Heart right ventricle (tissue), 16 donors: Measurements from ENCODE around the gene PTPRG. TPM values are rescaled to one million over a fixed set of nuclear protein-coding genes. Genes with fewer than 3 reads are reported as not detected.

Experiments
- ATAC-seq, 8 donors: fragments of 200-7000 bp; cut with Tn5 transposase; one replicate each; pipeline ENCODE4 v1.9.1; 2020; ENCODE audit warnings: mild to moderate bottlenecking in 8 of 8, moderate library complexity in 8 of 8, moderate number of reproducible peaks in 1 of 8
- DNase-seq, 2 donors: peaks; one replicate each; pipeline ENCODE4 v3.0.0-alpha.2; 2020
- H3K27ac ChIP-seq, 10 donors: fragments of 200-600 bp; sonication (generic) in 2 of 10; one replicate each; pipeline versions ENCODE4 v1.5.0 to v1.8.0; 2020 to 2022; ENCODE audit warnings: mild to moderate bottlenecking in 3 of 10
- H3K27me3 ChIP-seq, 7 donors: fragments of 200-600 bp; one replicate each; pipeline ENCODE4 v1.8.0; 2021 to 2022; ENCODE audit warnings: mild to moderate bottlenecking in 2 of 7
- H3K36me3 ChIP-seq, 9 donors: fragments of 200-600 bp; sonication (generic) in 1 of 9; one replicate each; pipeline versions ENCODE4 v1.5.0 to v1.8.0; 2020 to 2022; ENCODE audit warnings: mild to moderate bottlenecking in 2 of 9
- H3K4me1 ChIP-seq, 9 donors: fragments of 200-600 bp; sonication (generic) in 1 of 9; one replicate each; pipeline versions ENCODE4 v1.5.0 to v1.8.0; 2020 to 2022; ENCODE audit warnings: mild to moderate bottlenecking in 4 of 9
- H3K4me3 ChIP-seq, 10 donors: fragments of 200-600 bp; sonication (generic) in 2 of 10; one replicate each; pipeline versions ENCODE4 v1.5.0 to v1.8.0; 2020 to 2022; ENCODE audit warnings: mild to moderate bottlenecking in 7 of 10, moderate library complexity in 2 of 10
- H3K9me3 ChIP-seq, 11 donors: fragments of 200-600 bp in 10 of 11; sonication (generic) in 2 of 11; one replicate each; pipeline versions ENCODE4 v1.5.0 to v1.8.0; 2013 to 2022; ENCODE audit warnings: mild to moderate bottlenecking in 2 of 11, control low read depth in 1 of 11, moderate library complexity in 1 of 11
- WGBS, 2 donors: extraction: QIAGEN DNeasy Blood & Tissue Kit; methylation state at CpG; one replicate each; pipeline ENCODE4 v1.1.7; 2013; ENCODE audit warnings: inconsistent platforms in 1 of 2; 5-methylcytosine and 5-hydroxymethylcytosine counted together
- intact Hi-C, 10 donors: fragments of 100-400 bp; cut with DNase I; formaldehyde crosslinking; loops; one replicate each; pipeline versions ENCODE4 v1.11.1 to v1.14.2; 2022
- polyA plus RNA-seq, 2 donors: library from polyadenylated mRNA; stranded (reverse); fragments of 200-250 nt; gene quantifications; one replicate each; pipeline ENCODE4 v1.2.3, GENCODE V29; 2013
- total RNA-seq, 10 donors: library from RNA; stranded (reverse); fragmentation: NEBNext Ultra II Directional in 3 of 10; extraction: Animal tissue kit (Norgen Biotek cat#: 25700) in 3 of 10; gene quantifications; one replicate each; pipeline versions ENCODE4 v1.2.1 to v1.2.4, GENCODE V29; 2021 to 2023
- TF ChIP-seq, protein P1 (sequence below), 9 donors: fragments of 200-600 bp; sonication (generic) in 2 of 9; IDR thresholded peaks; one replicate each; pipeline versions ENCODE4 v1.5.0 to v1.8.0; 2021 to 2022; ENCODE audit warnings: antibody characterized with exemption in 9 of 9, mild to moderate bottlenecking in 5 of 9, moderate library complexity in 1 of 9
- donor health status: Arrhythmogenic right ventricular cardiomyopathy.
- donor health status: ischemic (EF 13 %, LVEDD 7.1; RV severe dilation, severe dysfunction).
- donor health status: healthy with polysubstance abuse.
- donor health status: DM: no; HTN: yes; CAD: no.
- donor health status: DM: no; HTN: no; CAD: no.
- donor health status: ischemic (EF 25% LVEDD 6.9; RV normal size, moderate dysfunction).
- donor health status: ischemic (EF 25% LVEDD 5.7; RV mildly dilated, moderate dysfunction).
- donor health status: healthy.
- donor health status: DM: yes; HTN: yes; CAD: no.
- donor health status: Ischemic cardiomyopathy.
- donor health status: ischemic (EF 35%, LVEDD 5.7; RV mildly dilated, moderate dysfunction).
- donor health status: nonischemic (EF 11% LVEDD 7.7; RV severe dilation, severe dysfunction).
- donor health status: DM: yes; HTN: yes; CAD: no.
- donor health status: PGD.
- donor health status: ischemic (EF 29% LVEDD 5.4; RV normal size, mild dysfunction).
- donor health status: nonischemic (EF 23%, LVEDD 6.1; RV moderate dilation, normal function).

The PTPRG gene
- total and polyA plus RNA-seq, 12 donors: 10.1 to 38.3 (median 32.6) TPM

DNA sequence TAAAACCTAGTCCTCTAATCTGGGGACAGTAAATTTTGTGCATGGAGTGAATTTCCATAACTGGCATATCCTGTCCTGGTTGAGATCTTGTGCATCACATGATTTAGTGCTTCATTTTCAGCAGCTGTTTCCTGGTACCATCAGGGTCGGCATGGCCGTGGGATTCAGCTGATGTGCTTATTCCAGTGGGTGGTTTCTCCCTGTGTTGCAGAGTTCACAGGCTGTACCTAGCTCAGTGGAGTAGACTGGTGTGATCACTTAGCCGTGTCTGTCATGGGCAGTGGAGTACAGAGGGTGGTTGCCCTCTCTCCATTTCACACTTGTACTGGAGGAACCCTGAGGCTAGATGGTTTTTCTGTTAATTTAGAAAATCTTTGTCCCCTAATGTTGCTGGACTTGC, 228.5 kb downstream of the PTPRG start:
- WGBS, 2 donors: 72 to 74% methylated on average over 3 of the region's 3 CpGs
- Histone ChIP-seq H3K4me1 (peaks cover 0 to 37% (median 20%) of the 10 kb centered on the region in 9 donors), H3K27me3 (no peaks in the 10 kb centered on the region), H3K36me3 (no peaks in the 10 kb centered on the region), H3K4me3 (no peak overlapping the region), H3K27ac (no peak overlapping the region), H3K9me3 (peaks cover 0 to 8% (median 0%) of the 10 kb centered on the region in 11 donors)
- intact Hi-C loops: no loop called here
- DNase-seq (no peak), ATAC-seq (peak in 1 of 8 donors; percentile 40)
- TF ChIP-seq, protein P1, sequence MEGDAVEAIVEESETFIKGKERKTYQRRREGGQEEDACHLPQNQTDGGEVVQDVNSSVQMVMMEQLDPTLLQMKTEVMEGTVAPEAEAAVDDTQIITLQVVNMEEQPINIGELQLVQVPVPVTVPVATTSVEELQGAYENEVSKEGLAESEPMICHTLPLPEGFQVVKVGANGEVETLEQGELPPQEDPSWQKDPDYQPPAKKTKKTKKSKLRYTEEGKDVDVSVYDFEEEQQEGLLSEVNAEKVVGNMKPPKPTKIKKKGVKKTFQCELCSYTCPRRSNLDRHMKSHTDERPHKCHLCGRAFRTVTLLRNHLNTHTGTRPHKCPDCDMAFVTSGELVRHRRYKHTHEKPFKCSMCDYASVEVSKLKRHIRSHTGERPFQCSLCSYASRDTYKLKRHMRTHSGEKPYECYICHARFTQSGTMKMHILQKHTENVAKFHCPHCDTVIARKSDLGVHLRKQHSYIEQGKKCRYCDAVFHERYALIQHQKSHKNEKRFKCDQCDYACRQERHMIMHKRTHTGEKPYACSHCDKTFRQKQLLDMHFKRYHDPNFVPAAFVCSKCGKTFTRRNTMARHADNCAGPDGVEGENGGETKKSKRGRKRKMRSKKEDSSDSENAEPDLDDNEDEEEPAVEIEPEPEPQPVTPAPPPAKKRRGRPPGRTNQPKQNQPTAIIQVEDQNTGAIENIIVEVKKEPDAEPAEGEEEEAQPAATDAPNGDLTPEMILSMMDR (IDR thresholded peaks at IDR 0.05): no peak

DNA sequence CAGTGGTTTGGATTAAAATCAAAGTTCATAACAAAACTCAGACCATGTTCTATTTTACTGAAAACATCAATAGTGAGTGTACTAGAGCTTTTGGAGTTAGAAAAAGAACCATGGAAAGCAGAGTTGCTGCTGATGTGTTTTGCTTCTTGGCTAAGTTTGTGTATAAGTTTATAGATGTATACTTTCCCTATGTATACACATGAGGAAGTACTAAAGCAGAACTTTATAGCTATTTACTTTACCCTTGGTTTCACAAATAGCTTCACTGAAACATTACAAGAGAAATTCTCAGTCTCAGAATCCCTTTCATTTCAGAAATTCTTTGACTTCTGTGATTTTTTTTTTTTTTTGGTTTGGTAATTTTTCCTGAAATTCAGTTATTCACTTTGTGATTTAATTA, 229.0 kb downstream of the PTPRG start:
- TF ChIP-seq, protein P1 (IDR thresholded peaks at IDR 0.05): no peak
- peaks cover 0 to 8% (median 0%) of the 10 kb centered on the region in 11 donors for H3K9me3 ChIP-seq
- no peaks in the 10 kb centered on the region for H3K36me3 ChIP-seq
- H3K4me1 ChIP-seq: peaks cover 0 to 37% (median 20%) of the 10 kb centered on the region in 9 donors
- ATAC-seq: no peak
- no peak for DNase-seq
- H3K27me3 ChIP-seq: no peaks in the 10 kb centered on the region
- intact Hi-C loops: no loop called here
- H3K27ac ChIP-seq: no peak overlapping the region
- no peak overlapping the region for H3K4me3 ChIP-seq

DNA sequence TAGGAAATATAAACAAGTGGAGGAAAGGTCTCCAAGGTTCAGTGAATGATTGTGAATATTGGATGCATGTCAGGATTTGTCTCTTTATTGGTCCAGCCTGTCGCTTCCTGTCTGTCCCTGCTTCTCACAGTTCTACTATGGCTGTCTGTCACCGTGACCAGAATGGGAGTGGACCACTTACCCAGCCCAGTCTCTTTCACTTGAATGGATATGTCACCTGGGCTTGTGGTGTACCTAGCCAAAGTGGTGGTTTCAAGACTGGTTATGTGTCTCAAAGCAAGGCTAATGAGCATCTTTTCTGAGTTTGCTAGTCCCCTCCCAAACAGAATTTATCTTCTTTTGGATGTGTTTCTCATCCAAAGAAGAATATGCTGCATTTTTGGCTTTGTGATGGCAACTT, 231.7 kb downstream of the PTPRG start:
- ATAC-seq (no peak), DNase-seq (no peak)
- WGBS, 2 donors: 71 to 80% methylated on average over 2 of the region's 2 CpGs
- TF ChIP-seq, protein P1 (IDR thresholded peaks at IDR 0.05): no peak
- no peaks in the 10 kb centered on the region for H3K36me3 ChIP-seq
- H3K9me3 ChIP-seq: no peaks in the 10 kb centered on the region
- H3K27me3 ChIP-seq: no peaks in the 10 kb centered on the region
- peaks cover 0 to 53% (median 20%) of the 10 kb centered on the region in 9 donors for H3K4me1 ChIP-seq
- H3K27ac ChIP-seq: peak overlapping the region in 1 of 10 donors; percentile 14
- H3K4me3 ChIP-seq: no peak overlapping the region
- intact Hi-C loops: no loop called here

DNA sequence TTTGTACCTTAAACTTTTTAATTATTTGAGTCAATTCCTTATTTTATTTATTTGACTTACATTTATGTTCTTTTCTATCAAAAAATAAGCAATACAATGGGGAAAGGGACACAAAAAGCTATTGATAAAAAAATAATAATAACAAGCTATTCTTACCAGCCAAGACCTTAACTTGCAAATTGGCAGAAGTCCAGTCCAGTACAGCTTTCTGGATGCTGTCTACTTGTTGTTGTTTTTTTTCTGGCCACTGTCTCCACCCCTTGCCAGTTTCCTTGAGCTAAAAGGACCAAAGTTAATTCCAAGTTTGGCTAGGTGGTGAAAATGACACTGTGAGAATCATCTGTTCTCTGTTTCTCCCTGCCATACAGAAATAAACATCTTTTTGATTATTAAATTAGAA, 232.2 kb downstream of the PTPRG start:
- TF ChIP-seq, protein P1 (IDR thresholded peaks at IDR 0.05): no peak
- intact Hi-C loops: no loop called here
- no peak for DNase-seq
- Histone ChIP-seq H3K4me1 (peaks cover 0 to 58% (median 23%) of the 10 kb centered on the region in 9 donors), H3K9me3 (no peaks in the 10 kb centered on the region), H3K36me3 (no peaks in the 10 kb centered on the region), H3K27ac (no peak overlapping the region), H3K4me3 (no peak overlapping the region), H3K27me3 (no peaks in the 10 kb centered on the region)
- ATAC-seq: no peak
